HG03354 (cell line): ENCODE results near the gene FAM118A.
"Not testable (repeated sequence)": the region's sequence is repeated elsewhere in the genome, so short reads cannot be mapped to it uniquely, and the experiment has no call there.

Experiments used
- ATAC-seq: cut with Tn5 transposase; IDR thresholded peaks from one replicate; pipeline ENCODE4 v1.9.1; 2021; ENCODE audit warnings: mild to moderate bottlenecking; ENCODE audit not compliant: unreplicated experiment, poor library complexity, severe bottlenecking

The FAM118A gene

GRCh38 chr22:45280587-45280980 is 29.1 kb upstream of the FAM118A start:
- ATAC-seq, result no peak

GRCh38 chr22:45281010-45281409 is 28.7 kb upstream of the FAM118A start:
- ATAC-seq, result no peak

DNA sequence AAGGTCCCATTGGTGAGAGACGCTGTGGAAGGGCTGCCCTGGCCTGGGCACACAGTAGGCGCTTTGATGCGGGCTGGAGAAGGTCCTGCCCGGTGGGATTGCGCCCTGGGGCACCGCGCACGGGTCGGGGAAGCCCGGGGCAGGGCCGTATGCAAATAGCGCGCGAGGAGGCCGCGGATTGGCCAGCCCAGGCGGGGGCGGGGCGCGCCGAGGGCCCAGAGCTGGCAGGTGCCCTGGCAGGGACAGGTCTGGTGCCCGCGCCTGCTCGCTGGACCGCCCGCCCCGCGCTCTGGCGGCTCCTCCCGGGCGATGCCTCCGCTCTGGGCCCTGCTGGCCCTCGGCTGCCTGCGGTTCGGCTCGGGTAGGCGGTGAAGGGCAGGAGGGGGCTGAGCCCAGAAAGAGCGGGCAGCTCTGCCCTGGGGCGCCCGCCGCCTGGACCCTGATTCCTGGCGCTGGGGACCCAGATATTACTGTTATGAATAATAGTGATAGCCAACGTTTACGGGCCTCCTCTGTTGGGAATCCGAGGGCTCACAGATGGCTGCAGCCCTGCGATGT is 24.9 kb upstream of the FAM118A start, which contains the start of gene UPK3A:
UPK3A (plus strand) TSS at position 245 of the 558 bp plus-strand sequence; CDS start at position 310, 65 bp downstream.
- ATAC-seq, result peak; percentile 49

GRCh38 chr22:45285263-45286058 is 24.3 kb upstream of the FAM118A start:
- no peak for ATAC-seq

DNA sequence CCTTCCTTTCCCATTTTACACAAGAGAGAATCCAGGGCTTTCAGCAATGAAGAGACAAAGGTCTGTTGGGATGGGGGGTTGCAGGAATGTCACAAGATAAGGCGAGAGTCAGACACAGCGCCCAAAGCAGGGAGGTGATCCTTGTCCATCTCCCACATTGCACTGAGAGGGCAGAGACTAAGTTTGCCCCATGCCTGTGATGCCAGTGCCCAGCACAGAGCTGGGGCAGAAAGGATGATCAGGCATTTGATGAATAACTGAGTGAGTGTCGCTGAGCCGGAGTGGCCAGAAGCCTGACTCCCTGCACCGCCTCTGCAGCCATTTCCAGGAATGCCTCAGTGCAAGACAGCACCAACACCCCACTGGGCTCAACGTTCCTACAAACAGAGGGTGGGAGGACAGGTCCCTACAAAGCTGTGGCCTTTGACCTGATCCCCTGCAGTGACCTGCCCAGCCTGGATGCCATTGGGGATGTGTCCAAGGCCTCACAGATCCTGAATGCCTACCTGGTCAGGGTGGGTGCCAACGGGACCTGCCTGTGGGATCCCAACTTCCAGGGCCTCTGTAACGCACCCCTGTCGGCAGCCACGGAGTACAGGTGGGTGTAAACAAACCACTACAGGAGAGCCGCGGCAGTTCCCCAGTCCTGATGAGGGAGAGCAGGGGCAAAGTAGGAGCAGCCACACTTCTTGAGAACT is 22.7 kb upstream of the FAM118A start:
- ATAC-seq, result no peak

DNA sequence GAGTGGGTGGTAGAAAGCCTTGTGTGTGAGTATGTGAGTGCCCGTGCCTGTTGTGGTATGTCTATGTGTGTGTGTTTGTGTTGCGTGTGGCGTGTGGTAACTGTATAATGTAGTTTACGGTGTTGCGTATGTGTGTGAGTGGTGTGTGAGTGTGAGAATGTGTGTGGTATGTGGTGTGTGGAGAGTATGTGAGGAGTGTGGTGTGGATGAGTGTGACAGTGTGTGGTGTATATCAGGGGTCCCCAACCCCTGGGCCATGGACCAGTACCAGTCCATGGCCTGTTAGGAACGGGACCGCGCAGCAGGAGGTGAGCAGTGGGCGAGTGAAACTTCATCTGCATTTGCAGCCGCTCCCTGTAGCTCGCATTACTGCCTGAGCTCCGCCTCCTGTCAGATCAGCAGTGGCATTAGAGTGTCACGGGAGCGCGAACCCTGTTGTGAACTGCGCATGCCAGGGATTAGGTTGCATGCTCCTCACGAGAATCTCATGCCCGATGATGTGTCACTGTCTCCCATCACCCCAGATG is 19.3 kb upstream of the FAM118A start:
- ATAC-seq, result no peak

DNA sequence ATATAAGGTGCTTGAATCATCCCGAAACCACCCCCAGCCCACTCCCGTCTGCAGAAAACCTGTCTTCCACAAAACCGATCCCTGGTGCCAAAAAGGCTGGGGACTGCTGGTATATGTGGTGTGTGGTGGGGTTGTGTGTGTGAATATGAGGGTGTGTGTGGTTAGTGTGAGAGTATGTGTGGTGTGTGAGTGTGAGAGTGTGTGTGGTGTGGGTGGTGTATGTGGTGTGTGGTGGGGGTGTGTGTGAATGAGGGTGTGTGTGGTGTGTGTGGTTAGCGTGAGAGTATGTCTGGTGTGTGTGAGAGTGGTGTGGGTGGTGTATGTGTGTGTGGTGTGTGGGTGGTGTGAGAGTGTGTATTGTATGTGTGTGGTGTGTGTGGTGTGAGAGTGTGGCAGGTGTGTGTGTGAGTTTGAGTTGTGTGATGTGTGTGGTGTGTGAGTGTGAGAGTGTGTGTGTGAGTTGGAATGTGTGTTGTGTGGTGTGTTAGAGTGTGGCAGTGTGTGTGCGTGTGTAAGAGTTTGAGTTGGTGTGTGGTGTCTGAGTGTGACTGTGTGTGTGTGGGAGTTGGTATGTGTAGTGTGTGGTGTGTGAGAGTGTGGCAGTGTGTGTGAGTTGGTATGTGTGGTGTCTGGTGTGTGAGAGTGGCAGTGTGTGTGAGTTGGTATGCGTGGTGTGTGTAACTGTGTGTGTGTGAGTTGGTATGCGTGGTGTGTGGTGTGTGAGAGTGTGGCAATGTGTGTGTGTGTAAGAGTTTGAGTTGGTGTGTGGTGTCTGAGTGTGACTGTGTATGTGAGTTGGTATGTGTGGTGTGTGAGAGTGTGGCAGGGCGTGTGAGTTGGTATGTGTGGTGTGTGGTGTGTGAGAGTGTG is 18.4 kb upstream of the FAM118A start:
- ATAC-seq, result no peak

- no peak for ATAC-seq
These were observed 17.8 kb upstream of the FAM118A start for GRCh38 chr22:45291931-45292290.

DNA sequence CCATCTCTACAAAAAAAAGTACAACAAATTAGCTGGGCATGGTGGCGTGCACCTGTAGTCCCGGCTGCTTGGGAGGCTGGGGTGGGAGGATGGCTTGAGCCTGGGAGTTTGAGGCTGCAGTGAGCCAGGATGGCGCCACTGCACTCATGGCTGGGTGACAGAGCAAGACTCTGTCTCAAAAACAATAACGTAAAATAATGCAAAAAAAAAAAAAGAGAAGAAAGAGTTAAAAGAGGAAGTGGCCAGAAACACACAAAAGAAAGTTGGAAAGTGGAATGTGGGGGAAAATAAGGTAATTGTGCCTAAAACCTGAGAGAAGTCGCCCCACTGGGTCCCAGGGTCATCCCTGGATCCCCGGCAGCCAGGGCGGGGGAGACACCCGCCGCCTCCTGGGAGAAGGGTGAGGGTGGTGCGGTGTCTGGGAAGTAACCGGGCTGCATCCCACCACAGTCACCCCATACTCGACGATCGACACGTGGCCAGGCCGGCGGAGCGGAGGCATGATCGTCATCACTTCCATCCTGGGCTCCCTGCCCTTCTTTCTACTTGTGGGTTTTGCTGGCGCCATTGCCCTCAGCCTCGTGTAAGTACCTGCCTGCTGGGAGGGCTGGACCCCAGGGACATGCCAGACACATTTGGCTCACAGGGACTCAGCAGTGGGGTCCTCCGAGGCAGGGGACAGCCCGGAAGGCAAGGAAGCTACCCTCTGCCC is 16.8 kb upstream of the FAM118A start:
- no peak for ATAC-seq

DNA sequence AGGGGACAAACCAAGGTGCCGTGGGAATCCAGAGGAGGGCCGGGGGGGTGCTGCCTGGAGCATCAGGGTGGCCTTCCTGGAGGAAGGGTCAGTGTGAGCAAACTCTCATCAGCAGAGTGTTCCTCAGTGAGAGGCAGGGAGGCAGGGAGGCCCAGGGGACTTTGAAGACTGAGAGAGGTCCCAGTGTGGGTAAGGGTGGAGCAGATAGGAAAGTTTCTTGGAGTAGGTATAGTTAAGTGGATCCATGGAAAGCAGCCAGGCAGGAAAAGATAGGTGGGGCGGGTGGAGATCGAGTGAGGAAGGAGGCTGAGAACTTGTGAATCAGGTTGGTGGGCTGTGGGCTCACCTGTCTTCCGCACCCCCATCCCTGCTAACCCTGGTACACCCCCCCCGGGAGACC is 15.7 kb upstream of the FAM118A start:
- ATAC-seq, result no peak

DNA sequence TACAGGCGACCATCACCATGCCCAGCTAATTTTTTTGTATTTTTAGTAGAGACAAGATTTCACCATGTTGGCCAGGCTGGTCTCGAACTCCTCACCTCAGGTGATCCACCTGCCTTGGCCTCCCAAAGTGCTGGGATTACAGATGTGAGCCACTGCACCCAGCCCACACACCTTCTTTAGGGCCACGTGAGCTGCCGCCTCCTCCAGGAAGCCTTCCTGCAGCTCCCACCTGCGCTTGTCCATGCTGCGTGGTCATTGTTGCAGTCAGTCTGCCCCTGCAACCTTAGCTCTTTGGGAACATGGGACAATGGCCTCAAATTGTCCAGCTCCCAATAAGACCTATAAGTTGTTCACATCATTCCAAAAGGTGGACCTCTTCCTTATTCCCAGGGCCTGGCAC is 14.7 kb upstream of the FAM118A start:
- ATAC-seq, result not testable (repeated sequence)

GRCh38 chr22:45295492-45295891 is 14.2 kb upstream of the FAM118A start:
- no peak for ATAC-seq

DNA sequence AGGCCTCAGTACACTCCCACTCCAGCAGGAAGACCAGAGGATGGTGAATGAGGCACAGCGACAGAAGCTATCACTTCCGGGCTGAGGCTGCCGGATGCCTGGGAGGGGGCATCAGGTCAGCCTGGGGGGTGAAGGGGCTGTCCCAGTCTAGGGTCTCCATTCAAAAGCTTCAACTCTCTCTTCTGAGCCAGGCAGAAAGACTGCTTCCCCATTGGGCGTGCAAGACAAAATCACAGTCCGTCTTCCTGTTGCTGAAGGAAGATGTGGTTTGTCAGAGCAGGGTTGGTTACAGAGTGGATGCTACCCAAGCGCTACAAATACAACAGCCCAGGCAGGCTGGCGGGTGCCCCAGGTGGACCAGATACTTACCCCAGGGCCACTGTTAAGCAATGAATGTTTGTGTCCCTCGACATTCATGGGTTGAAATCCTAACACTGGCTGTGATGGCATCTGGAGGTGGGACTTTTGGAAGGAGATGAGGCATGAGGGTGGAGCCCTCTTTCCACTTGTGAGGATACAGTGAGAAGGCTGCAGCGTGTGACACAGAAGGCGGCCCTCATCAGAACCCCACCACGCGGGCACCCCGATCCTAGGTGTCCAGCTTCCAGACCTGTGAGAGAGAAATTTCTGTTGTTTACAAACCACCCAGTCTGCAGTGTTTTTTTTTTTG is 13.0 kb upstream of the FAM118A start:
- no peak for ATAC-seq

GRCh38 chr22:45298934-45299505 is 10.7 kb upstream of the FAM118A start:
- ATAC-seq, result no peak

GRCh38 chr22:45302751-45303150 is 7.0 kb upstream of the FAM118A start:
- no peak for ATAC-seq

GRCh38 chr22:45303181-45303580 is 6.6 kb upstream of the FAM118A start:
- ATAC-seq, result no peak

DNA sequence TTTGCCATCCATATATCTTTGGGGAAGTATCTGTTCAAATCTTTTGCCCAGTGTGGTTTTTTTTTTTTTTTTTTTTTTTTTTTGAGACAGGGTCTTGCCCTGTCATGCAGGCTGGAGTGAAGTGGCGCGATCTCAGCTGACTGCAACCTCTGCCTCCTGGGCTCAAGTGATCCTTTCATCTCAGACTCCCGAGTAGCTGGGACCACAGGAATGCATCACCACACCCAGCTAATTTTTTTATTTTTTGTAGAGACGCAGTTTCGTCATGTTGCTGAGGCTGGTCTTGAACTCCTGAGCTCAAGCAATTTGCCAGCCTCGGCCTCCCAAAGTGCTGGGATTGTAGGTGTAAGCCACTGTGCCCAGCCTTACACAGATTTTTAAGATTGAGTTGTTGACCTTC is 4.8 kb upstream of the FAM118A start:
- ATAC-seq, result no peak

- ATAC-seq, result no peak
These were observed 4.2 kb upstream of the FAM118A start for GRCh38 chr22:45305456-45306075.
